Activated CD8-positive, alpha-beta T cell treated with anti-CD3 and anti-CD28 coated beads for 36 hours (primary cell): ENCODE measurements around the gene SPPL2A. TPM values are rescaled to one million over a fixed set of nuclear protein-coding genes. Genes with fewer than 3 reads are reported as not detected.

ENCODE experiments used
- ATAC-seq: fragments of 200-7000 bp; cut with Tn5 transposase; one replicate; pipeline ENCODE4 v1.10.0; 2021; ENCODE audit warnings: mild to moderate bottlenecking, moderate library complexity
- CTCF ChIA-PET: fragments of 350-600 bp; sonication (Branson Sonifier 250); formaldehyde crosslinking; loops from one replicate; lab custom pipeline; 2021; ENCODE audit warnings: antibody characterized with exemption; lab: Charles Lee
- POLR2A ChIA-PET: fragments of 350-600 bp; sonication (Branson Sonifier 250); formaldehyde crosslinking; loops from one replicate; lab custom pipeline; 2021; ENCODE audit warnings: antibody characterized with exemption; lab: Charles Lee
- DNase-seq: peaks from one replicate; pipeline ENCODE4 v3.0.0-alpha.2; 2020
- H3K27ac Mint-ChIP-seq: one replicate; pipeline ENCODE4 v1.8.0; 2021; ENCODE audit warnings: mild to moderate bottlenecking, mixed read lengths
- H3K27me3 Mint-ChIP-seq: one replicate; pipeline ENCODE4 v1.8.0; 2021; ENCODE audit warnings: mixed read lengths
- H3K36me3 Mint-ChIP-seq: one replicate; pipeline ENCODE4 v1.8.0; 2021; ENCODE audit warnings: low read depth, mixed read lengths
- H3K4me1 Mint-ChIP-seq: one replicate; pipeline ENCODE4 v1.8.0; 2021; ENCODE audit warnings: low read depth, mixed read lengths
- H3K4me3 Mint-ChIP-seq: one replicate; pipeline ENCODE4 v1.8.0; 2021; ENCODE audit warnings: mild to moderate bottlenecking, moderate library complexity, mixed read lengths
- H3K9me3 Mint-ChIP-seq: one replicate; pipeline ENCODE4 v1.8.0; 2021; ENCODE audit warnings: mixed read lengths
- CTCF ChIP-seq: fragments of 200-600 bp; IDR thresholded peaks from one replicate; pipeline ENCODE4 v1.8.0; 2022; ENCODE audit warnings: antibody characterized with exemption, mild to moderate bottlenecking
- intact Hi-C: fragments of 100-400 bp; cut with micrococcal nuclease; formaldehyde crosslinking; loops from one replicate; pipeline ENCODE4 v1.10.0; 2022
- total RNA-seq, 2 experiments: library from RNA; stranded (reverse); gene quantifications; one replicate each; pipeline ENCODE4 v1.2.3, GENCODE V29; 2021

Gene SPPL2A
- total RNA-seq, 2 experiments from 2014 or later, result 47.7 to 48.8 TPM

DNA sequence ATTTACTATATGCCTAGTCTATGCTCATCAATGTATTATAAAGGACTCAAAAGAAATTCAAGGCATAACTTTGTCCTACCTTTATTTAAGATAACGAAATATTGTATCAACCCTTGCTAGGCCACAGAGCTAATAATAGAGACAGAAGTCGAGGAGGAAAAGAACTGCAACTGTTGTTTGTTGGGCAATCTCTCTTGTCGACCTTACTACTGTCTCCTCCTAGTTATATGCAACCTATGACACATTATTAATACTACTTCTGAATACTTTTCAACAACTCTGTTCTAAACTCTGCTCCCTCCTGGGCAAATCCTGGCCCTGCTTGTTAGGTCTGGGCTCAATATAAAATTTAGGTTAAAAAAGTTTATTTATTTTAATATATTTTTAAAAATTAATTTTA lies 24.6 kb downstream of the SPPL2A start:
- ChIA-PET CTCF (no interaction called here), POLR2A (interaction anchor here (0.6 kb wide), 1 partner anchor 312 kb away, joined by 3 read pairs; no protein-coding TSS in a partner anchor)
- DNase-seq (no peak), ATAC-seq (no peak)
- peaks cover 2% of the 10 kb centered on the region for H3K4me1 Mint-ChIP-seq
- no peaks in the 10 kb centered on the region for H3K9me3 Mint-ChIP-seq
- H3K27me3 Mint-ChIP-seq, result no peaks in the 10 kb centered on the region
- H3K4me3 Mint-ChIP-seq, result no peak overlapping the region
- H3K27ac Mint-ChIP-seq, result no peak overlapping the region
- intact Hi-C loops, result no loop called here
- TF ChIP-seq CTCF, result no peak
- peaks cover 5% of the 10 kb centered on the region for H3K36me3 Mint-ChIP-seq

DNA sequence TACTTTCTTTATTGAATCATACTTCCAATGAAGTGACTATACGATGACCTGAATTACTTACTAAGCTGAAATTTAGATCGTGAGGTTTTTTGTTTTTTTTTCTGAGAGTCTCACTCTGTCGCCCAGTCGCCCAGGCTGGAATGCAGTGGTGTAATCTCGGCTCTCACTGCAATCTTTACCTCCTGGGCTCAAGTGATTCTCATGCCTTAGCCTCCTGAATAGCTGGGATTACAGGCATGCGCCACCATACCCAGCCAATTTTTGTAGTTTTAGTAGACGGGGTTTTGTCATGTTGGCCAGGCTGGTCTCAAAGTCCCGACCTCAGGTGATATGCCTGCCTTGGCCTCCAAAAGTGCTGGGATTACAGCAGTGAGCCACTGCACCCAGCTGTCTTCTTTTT lies 28.7 kb downstream of the SPPL2A start:
- Mint-ChIP-seq H3K9me3 (no peaks in the 10 kb centered on the region), H3K27me3 (no peaks in the 10 kb centered on the region), H3K4me3 (no peak overlapping the region), H3K4me1 (no peaks in the 10 kb centered on the region), H3K27ac (no peak overlapping the region), H3K36me3 (peaks cover 24% of the 10 kb centered on the region)
- TF ChIP-seq CTCF, result no peak
- ChIA-PET POLR2A (no interaction called here), CTCF (no interaction called here)
- DNase-seq, result no peak
- no peak for ATAC-seq
- intact Hi-C loops, result no loop called here

DNA sequence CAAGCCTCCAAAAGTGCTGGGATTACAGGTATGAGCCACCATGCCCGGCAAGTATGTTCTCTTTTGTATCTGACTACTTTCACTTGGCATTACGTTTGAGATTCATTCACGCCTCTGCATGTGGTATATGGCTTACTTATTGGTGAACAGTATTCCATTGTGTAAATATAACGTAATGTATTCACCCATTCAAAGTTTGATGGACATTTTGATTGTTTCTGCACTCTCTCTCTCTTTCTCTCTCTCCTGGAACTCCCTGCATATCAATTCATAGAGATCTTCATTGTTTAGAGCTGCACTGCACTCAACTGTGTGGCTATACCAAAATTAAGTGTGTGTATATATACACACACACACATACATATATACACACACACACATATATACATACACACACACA lies 30.4 kb downstream of the SPPL2A start:
- Mint-ChIP-seq H3K27me3 (no peaks in the 10 kb centered on the region), H3K4me3 (no peak overlapping the region), H3K4me1 (no peaks in the 10 kb centered on the region), H3K36me3 (peaks cover 24% of the 10 kb centered on the region), H3K27ac (no peak overlapping the region), H3K9me3 (no peaks in the 10 kb centered on the region)
- DNase-seq, result no peak
- intact Hi-C loops, result no loop called here
- TF ChIP-seq CTCF, result no peak
- POLR2A ChIA-PET, result no interaction called here
- no peak for ATAC-seq
- CTCF ChIA-PET, result no interaction called here

GRCh38 chr15:50726315-50726714 lies 39.2 kb downstream of the SPPL2A start:
- TF ChIP-seq CTCF, result no peak
- no peak overlapping the region for H3K27ac Mint-ChIP-seq
- H3K9me3 Mint-ChIP-seq, result no peaks in the 10 kb centered on the region
- CTCF ChIA-PET, result interaction anchor here (0.9 to 1.1 kb wide), 5 partner anchors 40 to 179 kb away, joined by 3 read pairs; partner anchors contain the start of gene TRPM7
- H3K27me3 Mint-ChIP-seq, result no peaks in the 10 kb centered on the region
- POLR2A ChIA-PET, result interaction anchor here (0.5 to 1.1 kb wide), 2 partner anchors 14 to 45 kb away, joined by 3 read pairs; no protein-coding TSS in a partner anchor
- peaks cover 26% of the 10 kb centered on the region for H3K36me3 Mint-ChIP-seq
- DNase-seq, result no peak
- no peak for ATAC-seq
- H3K4me1 Mint-ChIP-seq, result peaks cover 12% of the 10 kb centered on the region
- no peak overlapping the region for H3K4me3 Mint-ChIP-seq
- intact Hi-C loops, result no loop called here

DNA sequence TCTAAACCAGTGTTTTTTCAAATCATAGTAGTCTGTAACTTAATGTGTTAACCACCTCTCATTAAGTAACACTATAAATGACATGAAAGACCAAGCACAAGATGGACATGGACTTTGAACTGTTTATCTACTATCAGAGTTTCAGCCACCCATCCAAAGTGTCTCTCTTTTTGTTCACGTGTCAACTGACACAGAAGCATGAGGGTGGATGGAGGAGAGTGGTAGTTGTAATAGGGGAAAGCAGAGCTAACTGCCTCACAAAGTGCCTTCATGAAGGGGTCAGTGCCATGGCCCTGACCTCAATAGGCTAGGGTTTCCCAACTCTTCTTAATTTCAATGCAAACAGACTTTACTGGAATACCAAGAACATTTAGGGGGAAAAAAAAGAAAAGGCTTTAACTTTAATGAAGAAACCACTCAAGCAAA lies 46.8 kb downstream of the SPPL2A start:
- CTCF ChIA-PET, result interaction anchor here (0.8 kb wide), 1 partner anchor 25 kb away, joined by 3 read pairs; no protein-coding TSS in a partner anchor
- Mint-ChIP-seq H3K27ac (no peak overlapping the region), H3K9me3 (no peaks in the 10 kb centered on the region), H3K36me3 (peaks cover 20% of the 10 kb centered on the region), H3K27me3 (no peaks in the 10 kb centered on the region), H3K4me3 (no peak overlapping the region), H3K4me1 (no peaks in the 10 kb centered on the region)
- TF ChIP-seq CTCF, result no peak
- DNase-seq (no peak), ATAC-seq (no peak)
- POLR2A ChIA-PET, result interaction anchor here (0.6 kb wide), 1 partner anchor 35 kb away, joined by 3 read pairs; no protein-coding TSS in a partner anchor
- intact Hi-C loops, result no loop called here
